Measurements from ENCODE around the gene DERA.
"Not testable (repeated sequence)": the region's sequence is repeated elsewhere in the genome, so short reads cannot be mapped to it uniquely, and the experiment has no call there.

Gene DERA

GRCh38 chr12:15966426-15966825, 55.3 kb downstream of the DERA start:
- no peak for DNase-seq (ENCODE audit: low read depth)

- DNase-seq (ENCODE audit: low read depth): not testable (repeated sequence)
These were observed 55.9 kb downstream of the DERA start for GRCh38 chr12:15967053-15967452.

- no peak for DNase-seq (ENCODE audit: low read depth)
These were observed 60.1 kb downstream of the DERA start for GRCh38 chr12:15971211-15971610.

- DNase-seq (ENCODE audit: low read depth): no peak
These were observed 61.8 kb downstream of the DERA start for GRCh38 chr12:15972894-15973293.

GRCh38 chr12:15977999-15978951, 67.1 kb downstream of the DERA start:
- DNase-seq (ENCODE audit: low read depth): no peak

- DNase-seq (ENCODE audit: low read depth): no peak
These were observed 68.3 kb downstream of the DERA start for GRCh38 chr12:15979096-15980092.

GRCh38 chr12:15982071-15982470, 70.9 kb downstream of the DERA start:
- no peak for DNase-seq (ENCODE audit: low read depth)

- no peak for DNase-seq (ENCODE audit: low read depth)
These were observed 71.3 kb downstream of the DERA start for GRCh38 chr12:15982471-15982870.

- DNase-seq (ENCODE audit: low read depth): no peak
These were observed 71.8 kb downstream of the DERA start for GRCh38 chr12:15982921-15983320.

GRCh38 chr12:15984097-15984800, 73.1 kb downstream of the DERA start:
- DNase-seq (ENCODE audit: low read depth): no peak

GRCh38 chr12:15984963-15985362, 73.8 kb downstream of the DERA start:
- DNase-seq (ENCODE audit: low read depth): no peak

GRCh38 chr12:15987696-15988095, 76.6 kb downstream of the DERA start:
- no peak for DNase-seq (ENCODE audit: low read depth)

GRCh38 chr12:15988983-15989755, 78.0 kb downstream of the DERA start:
- no peak for DNase-seq (ENCODE audit: low read depth)

GRCh38 chr12:15995801-15996200, 84.7 kb downstream of the DERA start:
- no peak for DNase-seq (ENCODE audit: low read depth)

- DNase-seq (ENCODE audit: low read depth): no peak
These were observed 85.1 kb downstream of the DERA start for GRCh38 chr12:15996254-15996653.

- no peak for DNase-seq (ENCODE audit: low read depth)
These were observed 85.8 kb downstream of the DERA start for GRCh38 chr12:15996948-15997347.

GRCh38 chr12:15997910-15998309, 86.8 kb downstream of the DERA start:
- no peak for DNase-seq (ENCODE audit: low read depth)

GRCh38 chr12:16002880-16003279, 91.7 kb downstream of the DERA start:
- no peak for DNase-seq (ENCODE audit: low read depth)

- DNase-seq (ENCODE audit: low read depth): no peak
These were observed 92.3 kb downstream of the DERA start for GRCh38 chr12:16003460-16003859.

- no peak for DNase-seq (ENCODE audit: low read depth)
These were observed 95.6 kb downstream of the DERA start for GRCh38 chr12:16006752-16007151.

- no peak for DNase-seq (ENCODE audit: low read depth)
These were observed 97.3 kb downstream of the DERA start for GRCh38 chr12:16008421-16008824.
